Right hindlimb (tissue), 1 donor: ENCODE data around the gene ARGFX.

Source experiments
- DNase-seq: peaks from one replicate; pipeline ENCODE4 v3.0.0-alpha.2; 2018

ARGFX gene

GRCh38 chr3:121601212-121601812 is 33.6 kb downstream of the ARGFX start:
- no peak for DNase-seq

- DNase-seq = no peak
Observed at GRCh38 chr3:121604759-121605158, 37.0 kb downstream of the ARGFX start.

- DNase-seq = no peak
Observed at GRCh38 chr3:121606106-121606505, 38.4 kb downstream of the ARGFX start.
